C1 segment of cervical spinal cord (tissue), 14 donors: ENCODE results near the gene ACAP1.

Experiments used
- DNase-seq, 14 donors: peaks; one replicate each; lab custom pipeline; 2025; lab: John Stamatoyannopoulos, UW

ACAP1 gene

DNA sequence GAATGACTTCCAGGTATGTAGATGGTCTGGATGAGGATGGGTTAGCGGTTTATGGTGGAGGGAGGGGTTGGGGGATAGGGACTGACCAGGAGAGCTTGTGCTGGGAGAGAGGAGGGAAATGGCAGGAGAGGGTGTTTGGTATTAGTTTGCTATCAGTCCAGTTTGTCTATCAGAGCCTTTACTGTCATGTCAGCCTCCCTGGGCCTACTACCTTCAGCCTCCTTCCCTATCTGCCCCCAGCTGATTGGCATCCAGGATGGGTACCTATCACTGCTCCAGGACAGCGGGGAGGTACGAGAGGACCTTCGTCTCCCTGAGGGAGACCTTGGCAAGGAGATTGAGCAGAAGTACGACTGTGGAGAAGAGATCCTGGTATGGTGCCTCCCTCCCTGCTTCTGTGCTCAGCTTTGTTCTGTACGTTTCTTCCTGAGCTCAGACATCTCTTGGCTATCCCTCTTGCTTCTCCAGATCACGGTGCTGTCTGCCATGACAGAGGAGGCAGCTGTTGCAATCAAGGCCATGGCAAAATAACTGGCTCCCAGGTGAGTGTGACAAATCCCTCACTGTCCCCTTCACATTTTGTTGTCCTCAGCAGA lies 25.1 kb upstream of the ACAP1 start:
- DNase-seq = no peak

DNA sequence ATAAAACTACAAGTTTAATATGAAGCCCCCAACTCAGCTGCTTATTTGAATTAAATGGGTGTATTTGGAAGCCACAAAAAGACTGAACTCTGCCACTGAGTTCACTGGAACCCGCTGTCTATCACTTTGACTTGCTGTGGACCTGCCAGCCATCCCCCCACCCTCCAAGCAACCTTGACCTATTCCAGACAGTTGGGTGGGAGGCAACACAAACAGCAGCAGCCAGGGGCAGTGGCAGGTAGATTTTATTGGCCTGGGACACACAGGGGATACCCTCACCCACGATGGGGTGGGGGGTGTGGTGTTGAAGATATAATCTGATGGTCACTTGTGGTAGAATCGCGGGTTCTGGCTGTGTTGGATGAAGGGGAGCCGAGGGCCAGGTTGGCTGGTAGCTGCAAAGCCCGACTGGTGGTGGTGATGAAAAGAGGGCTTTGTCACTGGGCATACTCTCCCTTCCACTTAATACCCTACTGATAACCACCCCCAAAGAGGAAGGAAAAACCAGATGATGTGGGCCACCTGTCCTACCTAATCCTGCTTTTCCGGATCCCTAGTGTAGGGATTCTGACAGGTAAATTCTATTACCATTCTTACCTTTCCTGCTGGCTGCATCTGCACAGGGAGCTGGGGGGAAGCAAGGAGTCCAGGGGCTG lies 23.8 kb upstream of the ACAP1 start:
- DNase-seq = no peak

DNA sequence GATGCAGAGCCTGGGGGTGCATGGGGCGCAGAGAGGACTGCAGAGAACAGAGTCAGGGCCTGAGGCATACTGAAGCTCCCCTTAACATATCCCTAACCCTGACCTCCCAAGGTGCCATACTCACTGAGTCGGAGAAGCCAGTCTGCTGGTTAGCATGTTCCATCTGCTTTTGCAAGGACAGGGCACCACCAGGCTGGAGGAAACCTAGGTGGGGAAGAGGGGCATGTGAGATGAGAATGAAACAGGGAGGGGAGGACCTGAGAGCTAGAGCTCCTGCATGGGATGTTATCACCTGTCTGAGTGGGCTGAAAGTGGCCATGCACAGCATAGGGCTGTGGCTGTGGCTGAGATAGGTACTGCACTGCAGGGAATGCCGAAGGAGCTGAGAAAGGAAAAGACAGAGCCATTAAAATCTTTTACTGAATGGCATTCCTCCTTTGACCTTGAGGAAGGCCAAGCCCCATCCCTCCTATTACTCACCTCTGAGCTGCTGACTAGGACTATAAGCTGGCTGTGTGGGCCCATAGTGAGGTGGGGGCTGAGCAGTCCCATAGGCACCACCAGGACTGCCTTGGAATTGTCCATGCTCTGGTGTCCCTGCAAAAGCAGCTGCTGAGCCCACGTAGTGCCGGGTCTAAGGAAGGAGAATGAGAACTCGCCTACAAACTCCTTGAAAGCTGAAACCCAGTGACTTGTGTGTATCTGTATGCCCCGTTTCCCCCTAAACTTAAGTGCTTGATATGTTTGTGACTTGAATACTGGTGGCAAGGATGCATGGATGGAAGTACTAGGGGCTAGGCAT lies 23.0 kb upstream of the ACAP1 start:
- DNase-seq = no peak

DNA sequence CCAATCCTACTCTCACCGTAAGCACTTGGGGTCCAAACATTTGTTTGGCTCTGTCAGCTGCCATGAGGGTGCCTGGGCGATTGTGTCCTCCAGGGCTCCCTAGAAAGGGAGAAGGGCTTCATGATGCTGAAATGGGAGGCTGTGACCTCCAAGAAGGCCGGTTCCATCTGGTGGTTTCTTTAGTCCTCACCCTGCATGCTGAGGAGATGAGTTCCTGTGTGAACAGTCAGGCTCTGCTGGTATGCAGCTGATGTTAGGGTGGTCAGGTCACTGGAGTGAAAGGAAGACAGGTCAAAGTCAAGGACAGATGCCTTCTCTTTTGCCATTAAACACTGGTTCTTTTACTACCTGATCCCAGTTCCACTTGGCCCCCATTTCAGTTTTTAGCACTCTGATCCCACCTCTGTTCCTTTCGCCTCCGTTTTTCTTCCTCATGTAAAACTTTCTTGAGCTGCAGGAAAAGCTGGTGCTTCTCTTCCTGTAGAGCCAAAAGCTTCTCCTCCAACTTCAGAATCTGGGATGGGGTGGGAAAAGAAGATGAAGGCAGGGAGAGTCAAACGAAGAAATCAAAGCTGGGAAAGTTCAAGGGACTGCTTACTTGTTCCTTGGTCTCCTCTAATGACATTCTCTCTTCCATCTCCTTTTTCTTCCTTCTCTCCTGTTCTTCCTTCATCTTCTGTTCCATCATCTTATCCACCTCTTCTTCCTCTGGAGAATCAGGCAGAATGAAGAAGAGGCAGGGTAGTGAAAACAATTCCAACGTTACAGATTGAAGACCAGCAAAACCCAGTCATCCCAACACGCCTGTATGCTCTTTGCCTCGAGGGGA lies 22.2 kb upstream of the ACAP1 start:
- no peak for DNase-seq

DNA sequence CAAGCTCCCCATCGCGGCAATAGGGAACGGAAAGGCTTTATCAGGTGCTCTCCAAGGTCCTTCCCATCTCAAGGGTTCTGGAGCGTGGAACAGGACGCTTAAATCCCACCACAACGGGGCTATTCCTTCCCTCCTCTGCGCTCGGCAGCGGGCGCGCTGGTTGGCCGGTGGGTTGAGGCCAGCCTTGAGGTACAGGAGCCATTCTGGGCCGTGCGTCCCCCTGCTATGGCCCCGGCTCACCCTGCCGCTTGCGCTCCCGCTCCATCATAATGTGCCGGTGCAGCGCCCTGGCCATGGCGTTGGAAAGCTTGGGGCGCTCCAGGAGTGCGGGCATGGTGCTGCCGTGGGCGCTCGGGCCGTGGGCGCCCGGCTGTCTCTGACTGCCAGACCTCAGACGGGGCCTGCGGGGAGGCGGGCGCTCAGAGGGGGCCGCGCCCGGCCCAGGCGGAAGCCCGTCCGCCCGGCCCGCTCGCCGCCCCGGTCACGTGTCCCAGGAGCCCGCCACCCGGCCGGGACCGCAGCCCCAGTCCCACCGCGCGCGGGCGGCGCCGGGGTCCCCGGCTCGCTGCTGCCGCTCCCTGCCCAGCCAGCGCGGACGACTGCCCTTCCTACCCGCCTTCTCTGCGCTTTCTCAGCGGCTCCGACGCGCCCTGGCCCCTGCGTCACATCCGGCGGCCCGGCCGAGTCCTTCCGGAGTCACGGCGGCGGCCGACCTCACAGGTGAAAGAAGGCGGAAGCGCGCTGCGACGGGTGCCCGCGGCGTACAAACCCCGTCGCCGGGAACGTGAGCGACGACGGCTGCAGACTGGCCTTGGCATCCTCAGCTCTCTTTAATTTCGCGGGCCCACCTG lies 21.4 kb upstream of the ACAP1 start, which contains the start of gene GPS2:
TSS of gene GPS2 (minus strand) at position 642 of the 851 bp plus-strand sequence. CDS start at position 334, 308 bp downstream.
- peak; percentile 35 to 93 (median 80) for DNase-seq

DNA sequence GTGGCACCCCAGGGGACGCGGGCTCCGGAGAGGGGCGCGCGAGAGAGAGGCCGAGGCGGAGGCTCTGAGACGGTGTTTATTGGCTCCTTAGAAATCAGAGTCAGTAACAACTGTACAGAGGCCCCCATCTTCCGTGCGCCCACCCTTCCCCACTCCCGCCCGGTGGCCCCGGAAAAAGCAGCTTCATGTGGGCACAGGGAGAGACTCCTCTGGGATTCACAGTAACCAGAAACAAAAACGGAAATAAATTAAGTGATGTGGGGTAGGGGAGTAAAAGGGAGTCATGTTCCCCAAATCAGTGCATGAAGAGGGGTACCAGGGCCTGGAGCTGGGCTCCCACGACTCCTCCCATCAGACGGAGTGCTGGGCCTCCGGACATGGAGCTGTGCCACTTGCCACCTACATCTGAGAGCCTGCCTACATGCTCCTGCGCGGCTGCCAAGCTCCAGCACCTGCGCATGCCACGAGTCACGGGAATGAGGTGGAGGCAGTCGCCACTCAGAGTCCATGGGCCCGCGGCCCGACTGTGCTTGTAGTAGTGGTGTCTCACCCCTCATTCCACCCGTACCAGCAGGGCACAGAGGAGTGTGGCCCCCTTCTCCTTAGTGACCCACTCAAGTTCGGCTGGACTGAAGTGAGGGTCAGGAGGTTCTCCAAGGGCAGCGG lies 20.6 kb upstream of the ACAP1 start:
- DNase-seq = peak in 1 of 14 donors; percentile 19

DNA sequence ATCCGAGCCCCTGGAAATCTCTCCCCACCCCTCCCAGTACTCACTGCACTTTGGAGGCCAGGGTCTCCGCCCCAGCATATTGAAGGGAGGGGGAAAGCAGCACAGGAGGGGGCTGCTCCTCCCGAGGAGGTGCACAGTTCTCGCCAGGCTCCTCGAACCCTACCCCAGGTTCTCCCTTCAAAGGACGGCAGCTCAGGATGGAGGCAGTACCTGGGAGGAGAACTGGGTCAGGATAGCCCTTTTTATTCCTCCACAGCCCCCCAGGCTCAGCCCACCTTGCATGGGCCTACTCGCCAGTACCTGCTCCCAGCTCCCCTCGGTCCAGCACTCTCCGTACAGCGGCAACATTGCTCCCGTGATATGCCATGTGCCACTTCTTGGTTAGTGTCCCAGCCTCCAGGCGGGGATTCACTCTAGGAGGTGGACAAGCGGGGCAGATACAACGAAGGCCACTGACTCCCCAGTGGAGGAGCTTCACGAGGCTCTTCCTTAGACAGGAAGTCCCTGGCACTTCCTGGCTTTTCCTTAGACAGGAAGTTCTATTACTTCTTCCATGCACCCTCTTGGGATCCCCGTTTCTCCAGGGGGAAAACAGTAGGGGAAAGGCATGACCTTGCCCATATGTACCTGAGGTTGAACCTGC lies 19.0 kb upstream of the ACAP1 start:
- no peak for DNase-seq

DNA sequence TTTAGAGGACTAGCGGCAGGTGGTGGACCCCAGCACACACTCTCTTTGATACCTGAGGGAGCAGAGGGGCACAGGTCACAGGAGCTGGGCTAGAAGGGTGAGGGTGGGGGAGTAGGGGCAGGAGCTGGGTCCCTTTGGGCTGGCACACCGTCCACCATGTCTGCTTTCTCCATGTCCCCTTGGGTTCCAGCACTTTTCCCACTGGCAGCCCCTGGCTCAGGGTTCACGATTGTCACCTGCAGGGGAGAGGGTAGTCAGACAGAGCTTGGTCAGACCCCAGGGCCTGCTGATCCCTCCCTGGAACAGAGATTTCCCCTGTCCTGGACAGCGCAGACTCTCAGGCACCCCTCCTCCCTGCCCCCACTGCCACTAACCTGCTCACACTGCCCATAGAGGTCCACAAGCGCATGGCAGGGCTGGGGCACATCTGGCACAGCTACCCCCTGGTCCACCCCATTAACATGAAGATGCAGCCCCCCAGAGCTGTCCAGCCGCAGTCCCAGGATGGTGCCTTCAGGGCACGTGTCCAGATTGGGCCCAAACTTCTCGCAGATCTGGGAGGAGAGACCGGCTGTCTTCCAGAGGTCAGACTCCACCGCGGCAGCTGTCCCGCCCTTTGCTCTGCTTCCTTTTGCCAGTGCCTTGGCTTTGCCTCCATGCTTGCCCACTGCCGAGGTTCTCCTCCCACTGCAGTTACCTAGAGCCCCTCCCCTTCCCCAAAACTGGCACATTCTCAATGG lies 18.0 kb upstream of the ACAP1 start:
- no peak for DNase-seq

DNA sequence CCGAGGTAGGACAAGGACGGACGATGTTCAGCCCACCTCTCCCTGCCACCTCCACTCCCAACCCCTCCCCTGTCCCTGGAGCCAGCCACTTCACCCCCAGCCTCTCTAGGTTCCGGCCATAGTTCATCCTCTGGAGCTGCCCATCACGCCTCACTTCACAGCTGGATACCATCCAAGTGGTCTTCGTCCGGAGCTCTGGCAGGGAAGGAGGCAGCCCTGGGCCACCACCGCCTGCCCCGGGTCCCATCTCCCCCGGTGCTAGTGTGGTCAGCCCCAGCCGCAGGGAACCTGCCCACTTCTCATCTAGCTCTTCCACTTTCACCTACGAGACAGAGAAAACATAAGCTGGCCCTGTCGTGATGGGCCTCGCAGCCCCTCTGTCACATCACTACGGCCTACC lies 14.9 kb upstream of the ACAP1 start:
- no peak for DNase-seq

DNA sequence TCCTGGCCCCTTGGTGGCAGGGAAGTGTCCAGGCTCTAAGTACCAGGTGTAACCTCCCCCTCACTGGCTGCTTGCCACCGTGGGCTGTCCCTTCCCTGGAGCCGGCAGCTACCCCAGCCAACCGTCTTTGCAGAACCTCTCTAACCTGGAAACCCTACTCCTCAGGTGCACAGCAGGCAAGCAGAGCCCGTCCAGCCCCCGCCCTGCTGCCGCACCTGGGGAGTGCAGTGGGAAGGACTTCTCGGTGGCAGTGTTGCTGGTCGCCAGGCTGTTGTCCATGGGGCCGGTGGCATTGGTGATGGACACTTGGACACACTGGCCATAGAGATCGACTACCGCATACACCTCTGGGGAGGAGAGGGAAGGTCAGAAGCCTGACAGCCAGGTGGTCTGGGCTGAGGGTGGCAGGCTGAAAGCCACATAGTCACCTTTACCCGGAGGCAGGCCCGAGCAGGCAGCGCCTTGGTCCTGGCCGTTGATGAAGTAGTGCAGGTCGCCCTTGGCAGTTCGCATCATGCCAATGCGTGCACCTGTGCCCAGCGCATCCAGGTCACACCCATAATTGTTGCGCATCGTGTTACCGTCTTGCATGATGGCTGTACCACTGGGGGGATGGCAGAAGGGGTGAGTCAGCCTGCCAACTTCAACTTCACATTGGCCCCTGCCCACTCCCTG lies 13.7 kb upstream of the ACAP1 start:
- no peak for DNase-seq

DNA sequence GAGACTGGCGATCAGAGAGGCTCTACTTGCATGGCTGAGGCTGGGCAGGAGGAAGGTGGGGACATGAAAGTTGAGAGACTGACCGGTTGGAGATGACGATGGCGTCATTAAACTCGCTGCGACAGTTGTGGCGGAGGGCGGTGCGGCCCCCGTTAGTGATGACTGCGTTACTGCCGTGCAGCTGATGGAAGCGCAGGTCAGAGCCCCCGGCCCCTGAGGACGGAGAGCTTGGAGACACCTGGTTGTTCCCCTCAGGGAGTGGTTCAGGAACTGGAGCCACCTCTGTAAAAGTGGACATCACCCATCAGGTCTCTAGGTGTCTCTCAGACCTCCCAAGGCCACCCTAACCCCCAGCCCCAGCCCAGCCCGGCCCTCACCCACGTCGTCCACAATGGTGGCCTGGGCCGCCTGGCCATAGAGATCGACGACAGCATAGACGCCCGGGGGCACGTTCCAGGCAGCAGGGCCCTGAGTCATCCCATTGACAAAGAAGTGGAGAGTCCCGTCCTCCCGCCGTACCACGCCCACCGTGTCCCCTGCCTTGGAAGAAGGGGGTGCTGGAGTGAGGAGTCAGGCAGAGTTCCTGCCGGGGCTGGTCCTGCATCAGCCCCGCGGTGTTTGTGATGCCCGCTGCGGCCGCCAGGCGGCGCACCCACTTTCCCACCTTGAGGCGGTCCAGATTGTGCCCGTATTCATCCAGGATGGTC lies 12.4 kb upstream of the ACAP1 start:
- peak in 2 of 14 donors; percentile 10 to 23 for DNase-seq

DNA sequence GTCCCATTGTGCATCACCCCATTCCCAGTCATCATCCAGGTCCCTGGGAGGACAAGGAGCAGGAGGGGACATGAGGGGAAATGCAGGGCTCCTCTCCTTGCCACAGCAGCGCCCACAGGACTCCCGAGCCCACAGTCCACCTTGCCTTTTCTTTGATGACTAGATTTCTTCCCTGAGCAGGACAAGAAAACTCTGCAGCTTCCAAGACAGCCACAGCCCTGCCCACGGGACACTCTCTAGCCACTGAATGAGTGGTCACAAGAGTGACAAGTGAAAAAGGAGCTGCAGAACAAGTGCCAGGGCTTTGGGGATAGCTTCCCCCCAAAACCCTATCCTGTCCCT lies 11.9 kb upstream of the ACAP1 start:
- no peak for DNase-seq

DNA sequence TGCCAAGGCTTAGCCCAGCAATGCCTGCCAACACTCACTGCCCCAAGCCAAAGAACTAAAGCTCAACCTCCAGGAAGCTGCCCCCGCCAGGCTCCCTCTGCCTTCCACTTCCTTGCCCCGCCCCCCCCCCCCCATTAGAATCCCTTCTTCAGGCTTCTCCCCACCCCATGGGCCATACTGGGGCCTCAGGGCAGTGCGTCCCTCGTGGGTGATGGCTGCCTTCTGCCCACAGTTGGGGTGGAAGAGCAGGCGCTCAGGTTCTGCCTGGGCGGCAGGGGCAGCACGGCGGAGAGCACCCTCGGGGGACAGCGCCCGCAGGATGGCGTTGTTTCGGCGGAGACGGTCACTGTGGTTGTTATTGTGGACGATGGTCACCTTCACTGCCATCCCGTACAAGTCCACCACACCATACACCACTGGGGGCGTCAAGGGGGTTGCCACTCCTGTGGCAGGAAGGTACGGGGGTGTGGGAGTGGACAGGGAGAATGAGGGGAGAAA lies 11.2 kb upstream of the ACAP1 start:
- no peak for DNase-seq

DNA sequence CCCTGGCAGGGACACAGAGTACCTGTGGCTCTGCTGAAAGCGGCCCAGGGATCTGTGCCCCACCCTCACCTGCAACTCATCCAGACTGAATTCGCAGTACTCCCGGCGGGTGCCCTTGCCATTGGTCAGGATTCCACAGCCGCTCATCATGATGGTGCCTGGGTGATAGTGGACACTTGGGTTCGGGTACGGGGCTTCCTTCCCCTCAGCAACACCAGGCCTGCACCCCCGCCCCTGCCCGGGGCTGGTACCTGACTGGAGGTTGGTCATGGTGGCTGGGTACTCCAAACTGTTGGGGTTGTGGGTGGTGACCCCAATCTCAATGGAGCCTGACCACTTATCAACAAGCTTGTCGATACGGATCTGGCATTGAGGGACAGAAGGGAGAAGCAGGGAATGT lies 10.1 kb upstream of the ACAP1 start:
- DNase-seq = no peak

DNA sequence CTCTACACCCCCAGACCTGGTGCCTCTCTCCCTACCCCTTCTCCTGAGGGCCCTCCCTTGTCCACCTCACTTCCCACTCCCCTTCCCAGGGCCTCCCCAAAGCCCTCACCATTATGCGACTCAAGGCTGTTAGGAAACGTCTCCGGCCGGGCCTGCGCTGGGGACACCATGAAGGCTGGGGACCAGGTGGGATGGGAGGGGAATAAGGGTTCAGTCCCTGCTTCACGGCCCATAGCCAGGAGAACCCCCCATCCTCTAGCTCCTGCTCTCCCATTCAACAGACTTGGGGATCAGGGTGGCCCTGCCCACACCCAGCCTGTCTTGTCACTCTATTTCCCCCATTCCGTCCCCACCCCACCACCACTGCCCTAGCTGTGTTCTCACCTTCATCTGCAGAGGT lies 9.3 kb upstream of the ACAP1 start:
- no peak for DNase-seq

DNA sequence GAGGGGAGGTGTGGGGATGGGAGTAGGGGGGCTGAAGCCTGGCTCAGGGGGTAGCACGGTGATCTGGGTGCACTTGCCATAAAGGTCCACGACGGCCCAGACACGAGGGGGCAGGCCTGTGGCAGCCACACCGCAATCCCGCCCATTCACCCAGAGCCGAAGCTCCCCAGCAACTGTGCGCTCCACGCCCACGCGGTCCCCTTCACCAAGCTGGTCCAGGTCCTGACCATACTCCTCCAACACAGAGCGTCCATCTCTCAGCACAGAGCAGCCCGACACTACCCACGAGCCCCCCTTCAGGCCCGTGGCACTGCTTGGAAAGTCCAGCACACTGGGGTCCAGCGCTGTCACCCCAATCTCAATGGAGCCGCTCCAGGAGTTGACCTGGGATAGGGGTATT lies 8.8 kb upstream of the ACAP1 start:
- DNase-seq = no peak

DNA sequence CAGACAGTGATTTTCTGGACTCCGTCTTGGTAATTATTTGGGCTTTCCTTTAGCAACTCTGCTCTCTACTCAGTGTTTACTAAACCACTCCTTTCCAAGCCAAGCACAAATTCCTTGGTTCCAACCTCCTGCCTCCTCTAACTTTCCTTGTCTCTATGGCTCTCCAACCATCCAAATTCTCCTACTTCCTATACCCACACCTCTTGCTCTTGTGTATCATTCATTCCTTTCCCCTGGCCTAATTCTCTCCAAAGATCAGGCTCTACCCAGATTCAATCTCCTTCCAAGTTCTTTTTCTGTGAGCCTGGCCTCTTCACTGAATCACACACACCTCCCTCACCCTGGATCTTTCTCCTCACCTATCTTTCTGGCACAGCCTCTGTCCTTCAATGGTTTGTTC lies 8.3 kb upstream of the ACAP1 start:
- DNase-seq = no peak

DNA sequence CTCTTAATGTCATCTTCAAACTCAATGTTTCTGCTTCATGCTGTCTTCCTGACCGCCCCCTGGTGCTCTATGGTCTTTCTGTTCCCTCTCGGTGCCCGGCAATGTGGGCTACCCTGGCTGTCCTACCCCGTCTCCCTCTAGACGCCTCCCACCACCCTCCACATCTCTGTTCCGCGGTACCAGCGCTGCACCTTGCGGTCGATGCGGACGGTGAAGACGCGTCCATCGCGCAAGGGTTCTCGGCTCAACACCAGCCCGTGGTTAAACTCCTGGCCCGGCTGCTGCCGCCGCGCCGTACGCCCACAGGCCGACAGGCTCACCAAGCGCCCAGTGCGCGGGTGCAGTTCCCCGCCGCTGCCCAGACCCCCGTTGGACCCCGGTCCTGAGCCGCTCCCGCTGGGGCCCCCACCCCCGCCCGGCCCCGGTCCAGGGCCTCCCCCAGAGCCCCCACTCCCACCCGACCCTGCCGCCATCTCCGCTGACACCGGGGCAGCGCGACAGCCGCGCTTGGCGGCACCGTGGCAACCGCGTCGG lies 7.4 kb upstream of the ACAP1 start, which contains the start of gene NEURL4:
TSS of gene NEURL4 (minus strand) at position 496 of the 534 bp plus-strand sequence. CDS start at position 473, 23 bp downstream.
- DNase-seq = no peak
